ENCODE measurements around the gene TMEM181. TPM values are rescaled to one million over a fixed set of nuclear protein-coding genes. Genes with fewer than 3 reads are reported as not detected.
A peak's percentile ranks its signal among the peaks of the same experiment; 100 is the strongest.
"Not testable (repeated sequence)": the region's sequence is repeated elsewhere in the genome, so short reads cannot be mapped to it uniquely, and the experiment has no call there.

TMEM181 gene
- total RNA-seq, 4 donors from 2014 or later = 6.6 to 48.3 (median 37.0) TPM

DNA sequence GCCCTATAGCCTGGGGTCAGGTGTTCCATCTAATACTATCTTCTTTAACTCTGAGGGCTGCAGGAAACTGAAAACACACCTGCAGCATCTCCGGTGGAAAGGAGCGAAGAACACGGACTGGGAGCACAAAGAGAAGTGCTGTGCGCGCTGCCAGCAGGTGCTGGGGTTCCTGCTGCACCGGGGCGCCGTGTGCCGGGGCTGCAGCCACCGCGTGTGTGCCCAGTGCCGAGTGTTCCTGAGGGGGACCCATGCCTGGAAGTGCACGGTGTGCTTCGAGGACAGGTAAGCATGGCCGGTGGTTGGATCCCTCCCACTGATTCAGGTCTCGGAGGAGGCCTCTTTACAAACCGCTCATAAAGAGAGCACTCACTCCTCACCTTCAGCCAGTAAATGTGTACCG lies 105.4 kb downstream of the TMEM181 start:
- H3K4me1 ChIP-seq = peaks cover 0 to 16% (median 0%) of the 10 kb centered on the region in 4 donors
- no peak overlapping the region for H3K4me3 ChIP-seq
- no peaks in the 10 kb centered on the region for H3K27me3 ChIP-seq
- no peak overlapping the region for H3K27ac ChIP-seq
- no peaks in the 10 kb centered on the region for H3K9me3 ChIP-seq
- no peak for TF ChIP-seq POLR2A (IDR thresholded peaks at IDR 0.05)
- TF ChIP-seq, protein P1, sequence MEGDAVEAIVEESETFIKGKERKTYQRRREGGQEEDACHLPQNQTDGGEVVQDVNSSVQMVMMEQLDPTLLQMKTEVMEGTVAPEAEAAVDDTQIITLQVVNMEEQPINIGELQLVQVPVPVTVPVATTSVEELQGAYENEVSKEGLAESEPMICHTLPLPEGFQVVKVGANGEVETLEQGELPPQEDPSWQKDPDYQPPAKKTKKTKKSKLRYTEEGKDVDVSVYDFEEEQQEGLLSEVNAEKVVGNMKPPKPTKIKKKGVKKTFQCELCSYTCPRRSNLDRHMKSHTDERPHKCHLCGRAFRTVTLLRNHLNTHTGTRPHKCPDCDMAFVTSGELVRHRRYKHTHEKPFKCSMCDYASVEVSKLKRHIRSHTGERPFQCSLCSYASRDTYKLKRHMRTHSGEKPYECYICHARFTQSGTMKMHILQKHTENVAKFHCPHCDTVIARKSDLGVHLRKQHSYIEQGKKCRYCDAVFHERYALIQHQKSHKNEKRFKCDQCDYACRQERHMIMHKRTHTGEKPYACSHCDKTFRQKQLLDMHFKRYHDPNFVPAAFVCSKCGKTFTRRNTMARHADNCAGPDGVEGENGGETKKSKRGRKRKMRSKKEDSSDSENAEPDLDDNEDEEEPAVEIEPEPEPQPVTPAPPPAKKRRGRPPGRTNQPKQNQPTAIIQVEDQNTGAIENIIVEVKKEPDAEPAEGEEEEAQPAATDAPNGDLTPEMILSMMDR (IDR thresholded peaks at IDR 0.05) = no peak
- no peak for DNase-seq
- H3K36me3 ChIP-seq = no peaks in the 10 kb centered on the region

DNA sequence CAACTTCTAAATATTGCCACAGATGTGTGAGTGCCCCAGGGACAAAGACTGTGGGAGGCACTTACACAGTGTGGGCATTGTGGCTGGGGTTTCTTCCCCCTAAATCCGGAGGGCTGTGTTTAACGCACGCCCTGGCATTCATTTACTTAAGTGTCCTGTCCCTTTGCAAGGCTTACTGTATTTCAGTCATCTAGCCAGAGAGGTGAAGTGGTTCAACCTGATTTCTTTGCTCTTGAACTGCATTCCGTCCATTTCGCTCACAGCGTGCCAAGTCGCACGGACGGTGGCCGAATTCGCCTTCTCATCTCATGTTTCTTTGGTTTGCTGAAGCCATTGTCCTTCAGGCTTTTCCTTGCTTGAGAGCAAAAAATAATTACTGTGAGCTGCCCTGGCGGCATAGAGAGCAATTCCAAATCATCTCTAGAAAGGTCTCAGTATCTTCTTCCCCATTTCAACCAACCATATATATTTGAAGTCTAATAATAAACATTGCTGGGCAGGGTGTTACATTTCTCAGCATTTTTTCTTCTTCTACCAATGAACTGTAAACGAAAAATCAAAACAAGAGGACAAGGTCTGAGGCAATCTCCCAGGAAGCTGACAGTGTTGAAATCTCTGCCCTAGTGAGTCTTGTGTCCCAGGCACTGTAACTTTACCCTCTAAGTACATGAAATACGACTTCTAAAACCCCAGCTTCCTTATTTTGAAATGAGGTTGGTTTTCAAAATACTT lies 106.9 kb downstream of the TMEM181 start:
- H3K9me3 ChIP-seq = no peaks in the 10 kb centered on the region
- DNase-seq = no peak
- peak overlapping the region; percentile 30 to 61 (median 38) for H3K27ac ChIP-seq
- H3K4me1 ChIP-seq = peaks cover 0 to 16% (median 0%) of the 10 kb centered on the region in 4 donors
- TF ChIP-seq, protein P1 (IDR thresholded peaks at IDR 0.05) = no peak
- no peak for TF ChIP-seq POLR2A (IDR thresholded peaks at IDR 0.05)
- no peak overlapping the region for H3K4me3 ChIP-seq
- H3K36me3 ChIP-seq = no peaks in the 10 kb centered on the region
- H3K27me3 ChIP-seq = no peaks in the 10 kb centered on the region

DNA sequence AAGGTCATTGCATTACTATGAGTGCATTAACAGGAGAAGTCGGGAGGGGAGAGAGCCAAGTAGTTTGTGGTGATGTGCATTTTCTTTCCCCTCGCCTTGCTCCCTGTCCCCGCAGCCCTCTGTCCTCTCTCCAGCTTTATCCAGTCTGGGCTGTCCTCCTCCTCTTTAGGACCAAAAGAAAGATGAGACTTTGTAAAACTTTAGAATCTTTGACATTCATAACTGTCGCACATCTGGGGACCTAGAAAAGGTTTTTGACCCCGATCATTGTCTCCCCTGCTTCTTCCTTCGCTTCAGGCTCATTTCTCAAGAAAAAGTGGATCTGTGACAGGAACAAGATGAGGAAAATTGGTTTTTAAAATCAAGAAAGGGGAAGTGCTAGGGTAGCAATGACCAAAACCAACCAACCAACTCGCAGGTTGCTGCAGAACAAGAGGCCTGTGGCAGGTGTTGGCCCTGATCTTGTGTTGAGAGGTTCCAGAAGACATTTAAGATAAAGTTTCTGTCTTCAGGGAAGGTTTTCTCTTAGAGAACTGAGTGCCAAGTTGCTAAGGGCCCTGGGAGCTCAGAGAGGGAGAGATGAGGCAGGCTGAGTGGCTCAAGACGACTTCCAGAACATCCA lies 107.6 kb downstream of the TMEM181 start:
- H3K27ac ChIP-seq = peak overlapping the region; percentile 30 to 61 (median 36)
- no peaks in the 10 kb centered on the region for H3K9me3 ChIP-seq
- DNase-seq = peak in 1 of 3 donors; percentile 59
- H3K36me3 ChIP-seq = no peaks in the 10 kb centered on the region
- H3K4me1 ChIP-seq = peaks cover 0 to 16% (median 0%) of the 10 kb centered on the region in 4 donors
- no peaks in the 10 kb centered on the region for H3K27me3 ChIP-seq
- TF ChIP-seq POLR2A (IDR thresholded peaks at IDR 0.05) = no peak
- TF ChIP-seq, protein P1 (IDR thresholded peaks at IDR 0.05) = no peak
- H3K4me3 ChIP-seq = no peak overlapping the region

DNA sequence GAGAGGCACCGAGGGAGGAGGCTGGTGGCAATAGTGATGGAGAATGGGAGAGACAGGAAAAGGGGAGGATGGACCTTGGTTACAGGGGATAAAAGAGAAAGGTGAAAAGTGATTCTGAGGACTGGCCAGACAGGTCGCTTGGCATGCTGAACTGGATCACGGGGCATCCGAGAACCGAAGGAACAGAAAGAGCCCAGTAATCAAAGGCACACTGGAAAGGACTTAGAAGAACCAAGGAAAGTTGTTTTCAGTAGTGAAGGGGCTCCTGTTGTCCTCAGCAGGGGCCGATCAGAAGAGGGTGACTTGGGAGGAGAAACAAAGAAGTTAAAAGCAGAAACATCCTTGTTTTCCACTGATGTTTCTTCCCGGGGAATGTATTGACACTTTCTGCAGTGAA lies 108.8 kb downstream of the TMEM181 start:
- Histone ChIP-seq H3K27me3 (no peaks in the 10 kb centered on the region), H3K4me3 (no peak overlapping the region), H3K9me3 (no peaks in the 10 kb centered on the region), H3K4me1 (peaks cover 0 to 5% (median 0%) of the 10 kb centered on the region in 4 donors), H3K27ac (peak overlapping the region in 1 of 4 donors; percentile 61), H3K36me3 (no peaks in the 10 kb centered on the region)
- no peak for TF ChIP-seq POLR2A (IDR thresholded peaks at IDR 0.05)
- TF ChIP-seq, protein P1 (IDR thresholded peaks at IDR 0.05) = no peak
- no peak for DNase-seq

DNA sequence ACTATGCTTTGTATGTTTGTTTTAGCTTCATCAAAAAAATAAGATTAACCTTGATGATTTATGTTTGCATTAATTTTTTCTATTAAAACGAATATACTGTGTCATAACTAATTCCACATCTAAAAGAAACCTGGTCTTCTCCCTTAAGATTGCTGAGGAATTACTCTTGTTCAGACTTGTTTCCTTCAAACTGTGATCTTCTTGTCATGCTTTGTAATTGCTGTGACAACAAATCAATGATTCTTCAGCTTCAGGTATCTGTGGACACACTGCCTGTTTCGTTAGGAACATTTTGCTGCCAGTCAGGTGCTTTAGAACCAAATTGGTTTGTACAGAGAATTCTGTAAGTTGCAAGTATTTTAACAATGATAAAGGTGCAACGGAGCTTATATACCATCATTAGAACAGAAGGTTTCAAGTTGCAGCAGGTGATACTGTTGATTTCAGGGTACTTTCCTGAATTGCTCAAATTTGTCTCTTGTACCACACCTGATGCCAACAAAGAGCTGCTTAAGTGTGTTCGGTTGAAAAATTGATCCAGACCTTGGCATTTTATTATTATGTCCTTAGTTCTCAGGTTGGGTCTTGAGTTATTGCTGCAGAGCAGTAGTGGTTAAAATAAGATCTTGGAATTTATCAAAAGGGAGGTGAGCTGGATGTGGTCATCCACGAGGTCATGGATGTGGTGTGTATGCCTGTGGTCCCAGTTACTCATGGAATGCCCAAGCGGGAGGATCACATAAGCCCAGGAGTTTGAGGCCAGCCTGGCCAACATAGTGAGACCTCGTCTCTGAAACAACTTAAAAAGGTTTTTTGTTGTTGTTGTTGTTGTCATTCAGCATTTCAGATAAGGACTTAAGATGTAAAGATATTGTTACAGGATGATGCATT lies 109.5 kb downstream of the TMEM181 start:
- Histone ChIP-seq H3K36me3 (no peaks in the 10 kb centered on the region), H3K9me3 (no peaks in the 10 kb centered on the region), H3K4me3 (no peak overlapping the region), H3K27ac (no peak overlapping the region), H3K4me1 (no peaks in the 10 kb centered on the region), H3K27me3 (no peaks in the 10 kb centered on the region)
- DNase-seq = no peak
- no peak for TF ChIP-seq POLR2A (IDR thresholded peaks at IDR 0.05)

DNA sequence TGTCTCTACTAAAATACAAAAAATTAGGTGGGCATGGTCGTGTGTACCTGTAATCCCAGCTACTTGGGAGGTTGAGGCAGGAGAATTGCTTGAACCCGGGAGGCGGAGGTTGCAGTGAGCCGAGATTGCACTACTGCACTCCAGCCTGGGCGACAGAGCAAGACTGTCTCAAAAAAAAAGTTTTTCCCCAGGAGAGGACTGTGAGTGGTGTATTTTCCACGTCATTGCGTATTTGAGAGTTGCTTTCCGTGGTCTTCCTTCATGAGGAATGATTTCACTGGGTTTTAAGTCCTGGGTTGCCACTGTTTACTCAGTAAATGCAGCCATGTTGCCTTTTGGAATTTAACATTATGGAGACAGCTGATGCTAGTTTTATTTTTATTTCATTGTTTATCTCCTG lies 112.2 kb downstream of the TMEM181 start:
- not testable (repeated sequence) for H3K36me3 ChIP-seq, H3K9me3 ChIP-seq, H3K27me3 ChIP-seq, DNase-seq, H3K4me1 ChIP-seq, H3K4me3 ChIP-seq, H3K27ac ChIP-seq
